GM23338 (cell line): ENCODE data around the gene TFF1. TPM values are rescaled to one million over a fixed set of nuclear protein-coding genes. Genes with fewer than 3 reads are reported as not detected.

Source experiments
- ATAC-seq: fragments of 200-7000 bp; cut with Tn5 transposase; 3 replicates; pipeline ENCODE4 v1.9.1; 2020
- DNase-seq: peaks from one replicate; pipeline ENCODE4 v3.0.0-alpha.2; 2015; ENCODE audit warnings: low spot score
- H2AFZ ChIP-seq: fragments of 200-600 bp; sonication (generic); 2 replicates; pipeline ENCODE4 v1.8.0; 2016; ENCODE audit warnings: antibody characterized with exemption, mild to moderate bottlenecking, moderate library complexity
- H3F3A ChIP-seq: fragments of 200-600 bp; sonication (generic); replicated peaks from 2 replicates; pipeline ENCODE4 v1.8.0; 2017; ENCODE audit warnings: antibody characterized with exemption, mixed run types, low read depth
- H3K27ac ChIP-seq: fragments of 200-600 bp; sonication (generic); 2 replicates; pipeline ENCODE4 v1.6.1; 2016; ENCODE audit warnings: low read depth
- H3K27me3 ChIP-seq: fragments of 200-600 bp; sonication (generic); 2 replicates; pipeline ENCODE4 v1.8.0; 2016; ENCODE audit warnings: mild to moderate bottlenecking, mixed run types, moderate library complexity; ENCODE audit not compliant: insufficient read depth
- H3K36me3 ChIP-seq: fragments of 200-600 bp; sonication (generic); 2 replicates; pipeline ENCODE4 v1.8.0; 2016; ENCODE audit warnings: mild to moderate bottlenecking; ENCODE audit not compliant: insufficient read depth
- H3K4me1 ChIP-seq: fragments of 200-600 bp; sonication (generic); 2 replicates; pipeline ENCODE4 v1.8.0; 2016; ENCODE audit warnings: mild to moderate bottlenecking, moderate library complexity; ENCODE audit not compliant: insufficient read depth
- H3K4me2 ChIP-seq: fragments of 200-600 bp; sonication (generic); 2 replicates; pipeline ENCODE4 v1.7.1; 2017; ENCODE audit warnings: mixed run types
- H3K4me3 ChIP-seq: fragments of 200-600 bp; sonication (generic); 2 replicates; pipeline ENCODE4 v1.6.1; 2016; ENCODE audit warnings: mixed run types
- H3K79me2 ChIP-seq: fragments of 200-600 bp; sonication (generic); replicated peaks from 2 replicates; pipeline ENCODE4 v1.8.0; 2017; ENCODE audit warnings: mild to moderate bottlenecking; ENCODE audit not compliant: insufficient read depth
- H3K9me2 ChIP-seq: fragments of 200-600 bp; sonication (generic); 2 replicates; pipeline ENCODE4 v1.8.0; 2017; ENCODE audit not compliant: insufficient read depth
- H4K20me1 ChIP-seq: fragments of 200-600 bp; sonication (generic); replicated peaks from 2 replicates; pipeline ENCODE4 v1.8.0; 2017; ENCODE audit warnings: mild to moderate bottlenecking; ENCODE audit not compliant: insufficient read depth
- H3K27ac Mint-ChIP-seq: 2 replicates; pipeline ENCODE4 v1.8.0; 2020; ENCODE audit warnings: inconsistent platforms, mild to moderate bottlenecking, moderate library complexity, mixed read lengths
- H3K27me3 Mint-ChIP-seq: 3 replicates; pipeline ENCODE4 v1.8.0; 2022; ENCODE audit warnings: low read depth, mild to moderate bottlenecking, moderate library complexity, mixed read lengths, inconsistent platforms; ENCODE audit not compliant: insufficient read depth, poor library complexity
- H3K36me3 Mint-ChIP-seq: 3 replicates; pipeline ENCODE4 v1.8.0; 2021; ENCODE audit warnings: low read depth, mild to moderate bottlenecking, inconsistent platforms, moderate library complexity, mixed read lengths
- H3K4me1 Mint-ChIP-seq: 3 replicates; pipeline ENCODE4 v1.8.0; 2020; ENCODE audit warnings: mild to moderate bottlenecking, inconsistent platforms, mixed read lengths
- H3K4me3 Mint-ChIP-seq: 3 replicates; pipeline ENCODE4 v1.8.0; 2021; ENCODE audit warnings: moderate library complexity, mild to moderate bottlenecking, inconsistent platforms, mixed read lengths
- H3K9me3 Mint-ChIP-seq: 3 replicates; pipeline ENCODE4 v1.8.0; 2020; ENCODE audit warnings: moderate library complexity, mild to moderate bottlenecking, inconsistent platforms, mixed read lengths
- CREB1 ChIP-seq: fragments of 250-450 bp; sonication (Bioruptor Pico); IDR thresholded peaks from 2 replicates; pipeline ENCODE4 v1.5.0; 2020; ENCODE audit warnings: low read depth, mild to moderate bottlenecking, moderate library complexity
- CTCF ChIP-seq, 2 experiments: fragments of 200-600 bp in 1 of 2; sonication (generic) in 1 of 2; conservative IDR thresholded peaks; 2 replicates each; pipeline versions ENCODE4 v1.5.1 to v1.6.1; 2016 to 2017; ENCODE audit warnings: antibody characterized with exemption in 2 of 2, low read depth in 2 of 2, mild to moderate bottlenecking in 2 of 2, moderate library complexity in 1 of 2
- ETS1 ChIP-seq: IDR thresholded peaks from 2 replicates; pipeline ENCODE4 v1.6.1; 2016; ENCODE audit warnings: antibody characterized with exemption
- EZH2 ChIP-seq: fragments of 200-600 bp; sonication (generic); IDR thresholded peaks from one replicate; pipeline ENCODE4 v1.8.0; 2017; ENCODE audit warnings: antibody characterized with exemption, mild to moderate bottlenecking, low read depth; ENCODE audit not compliant: unreplicated experiment
- EZH2phosphoT487 ChIP-seq: fragments of 200-600 bp; sonication (generic); IDR thresholded peaks from one replicate; pipeline ENCODE4 v1.8.1; 2018; ENCODE audit warnings: antibody characterized with exemption; ENCODE audit not compliant: unreplicated experiment
- JUNB ChIP-seq: IDR thresholded peaks from one replicate; pipeline ENCODE4 v1.6.1; 2016; ENCODE audit warnings: antibody characterized with exemption; ENCODE audit not compliant: unreplicated experiment
- NANOG ChIP-seq: IDR thresholded peaks from 2 replicates; pipeline ENCODE4 v1.6.1; 2016; ENCODE audit warnings: antibody characterized with exemption, borderline replicate concordance
- POLR2AphosphoS5 ChIP-seq: IDR thresholded peaks from 2 replicates; pipeline ENCODE4 v1.6.1; 2016; ENCODE audit warnings: antibody characterized with exemption, low read depth
- STAT1 ChIP-seq: IDR thresholded peaks from one replicate; pipeline ENCODE4 v1.6.1; 2016; ENCODE audit warnings: antibody characterized with exemption; ENCODE audit not compliant: unreplicated experiment
- ZNF114 ChIP-seq: fragments of 250-450 bp; sonication (Bioruptor Pico); IDR thresholded peaks from 2 replicates; pipeline ENCODE4 v1.5.0; 2020; ENCODE audit warnings: mild to moderate bottlenecking, moderate library complexity
- ZNF331 ChIP-seq: fragments of 250-450 bp; sonication (Bioruptor Pico); IDR thresholded peaks from 2 replicates; pipeline ENCODE4 v1.5.0; 2020; ENCODE audit warnings: low read depth, mild to moderate bottlenecking, moderate library complexity
- ZNF462 ChIP-seq: fragments of 250-450 bp; sonication (Bioruptor Pico); IDR thresholded peaks from 2 replicates; pipeline ENCODE4 v1.5.0; 2020; ENCODE audit warnings: mild to moderate bottlenecking, moderate library complexity
- polyA plus RNA-seq: library from polyadenylated mRNA; unstranded; fragments of >200 nt; fragmentation: Nextera tagmentation; extraction: Ambion mirVana; gene quantifications from 2 replicates; pipeline ENCODE4 v1.2.1, GENCODE V29; 2016
- total RNA-seq: library from RNA; depleted of rRNA; stranded (reverse); fragments of >200 nt; shearing (Covaris generic); gene quantifications from 2 replicates; pipeline ENCODE4 v1.2.3, GENCODE V29; 2014
- TF ChIP-seq, protein P1 (sequence below): IDR thresholded peaks from one replicate; pipeline ENCODE4 v1.6.1; 2018; ENCODE audit warnings: antibody characterized with exemption; ENCODE audit not compliant: unreplicated experiment

The TFF1 gene
- total and polyA plus RNA-seq, 2 experiments from 2014 or later = not detected

GRCh38 chr21:42350318-42350910 is 15.9 kb downstream of the TFF1 start:
- no peak overlapping the region for H3K27ac ChIP-seq
- H3F3A ChIP-seq = no peaks in the 10 kb centered on the region
- H3K4me1 Mint-ChIP-seq = no peaks in the 10 kb centered on the region
- no peak overlapping the region for H3K27ac Mint-ChIP-seq
- no peaks in the 10 kb centered on the region for H4K20me1 ChIP-seq
- no peak for ATAC-seq
- no peak overlapping the region for H3K4me3 ChIP-seq
- 0 out of 2 replicates have a peak, but pooled peaks cover 9% of the 10 kb centered on the region for H3K9me2 ChIP-seq
- H3K9me3 Mint-ChIP-seq = peaks cover 4% of the 10 kb centered on the region; the same call in 2 of the 3 replicates
- no peaks in the 10 kb centered on the region; the same call in 2 of the 3 replicates for H3K36me3 Mint-ChIP-seq
- H3K4me3 Mint-ChIP-seq = no peak overlapping the region
- TF ChIP-seq CTCF (conservative IDR thresholded peaks at IDR 0.05; ENCODE audit: low read depth in 2 of 2) (no peak), CREB1 (CRISPR knock-in tag) (no peak), EZH2 (no peak), JUNB (no peak), POLR2AphosphoS5 (no peak), NANOG (no peak), ZNF331 (CRISPR knock-in tag) (no peak), EZH2phosphoT487 (no peak), ZNF114 (CRISPR knock-in tag) (no peak), STAT1 (no peak), ZNF462 (no peak), ETS1 (no peak)
- TF ChIP-seq, protein P1, sequence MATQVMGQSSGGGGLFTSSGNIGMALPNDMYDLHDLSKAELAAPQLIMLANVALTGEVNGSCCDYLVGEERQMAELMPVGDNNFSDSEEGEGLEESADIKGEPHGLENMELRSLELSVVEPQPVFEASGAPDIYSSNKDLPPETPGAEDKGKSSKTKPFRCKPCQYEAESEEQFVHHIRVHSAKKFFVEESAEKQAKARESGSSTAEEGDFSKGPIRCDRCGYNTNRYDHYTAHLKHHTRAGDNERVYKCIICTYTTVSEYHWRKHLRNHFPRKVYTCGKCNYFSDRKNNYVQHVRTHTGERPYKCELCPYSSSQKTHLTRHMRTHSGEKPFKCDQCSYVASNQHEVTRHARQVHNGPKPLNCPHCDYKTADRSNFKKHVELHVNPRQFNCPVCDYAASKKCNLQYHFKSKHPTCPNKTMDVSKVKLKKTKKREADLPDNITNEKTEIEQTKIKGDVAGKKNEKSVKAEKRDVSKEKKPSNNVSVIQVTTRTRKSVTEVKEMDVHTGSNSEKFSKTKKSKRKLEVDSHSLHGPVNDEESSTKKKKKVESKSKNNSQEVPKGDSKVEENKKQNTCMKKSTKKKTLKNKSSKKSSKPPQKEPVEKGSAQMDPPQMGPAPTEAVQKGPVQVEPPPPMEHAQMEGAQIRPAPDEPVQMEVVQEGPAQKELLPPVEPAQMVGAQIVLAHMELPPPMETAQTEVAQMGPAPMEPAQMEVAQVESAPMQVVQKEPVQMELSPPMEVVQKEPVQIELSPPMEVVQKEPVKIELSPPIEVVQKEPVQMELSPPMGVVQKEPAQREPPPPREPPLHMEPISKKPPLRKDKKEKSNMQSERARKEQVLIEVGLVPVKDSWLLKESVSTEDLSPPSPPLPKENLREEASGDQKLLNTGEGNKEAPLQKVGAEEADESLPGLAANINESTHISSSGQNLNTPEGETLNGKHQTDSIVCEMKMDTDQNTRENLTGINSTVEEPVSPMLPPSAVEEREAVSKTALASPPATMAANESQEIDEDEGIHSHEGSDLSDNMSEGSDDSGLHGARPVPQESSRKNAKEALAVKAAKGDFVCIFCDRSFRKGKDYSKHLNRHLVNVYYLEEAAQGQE = no peak
- H2AFZ ChIP-seq = no peak overlapping the region
- H3K4me1 ChIP-seq = no peaks in the 10 kb centered on the region
- H3K27me3 Mint-ChIP-seq = peaks cover 13% of the 10 kb centered on the region
- DNase-seq = no peak
- H3K27me3 ChIP-seq = no peaks in the 10 kb centered on the region
- no peak overlapping the region for H3K4me2 ChIP-seq
- H3K79me2 ChIP-seq = no peaks in the 10 kb centered on the region
- no peaks in the 10 kb centered on the region for H3K36me3 ChIP-seq
